Transverse colon (tissue), 4 donors: ENCODE measurements around the gene C19orf73. TPM values are rescaled to one million over a fixed set of nuclear protein-coding genes. Genes with fewer than 3 reads are reported as not detected.

Experiments
- DNase-seq: peaks from one replicate; pipeline ENCODE4 v3.0.0-alpha.2; 2019
- H3K27ac ChIP-seq, 4 donors: fragments of 200-600 bp; sonication (generic); 2 replicates each; pipeline ENCODE4 v1.5.1; 2016 to 2018; ENCODE audit warnings: inconsistent platforms in 4 of 4
- H3K27me3 ChIP-seq: fragments of 200-600 bp; sonication (generic); 2 replicates; pipeline ENCODE4 v1.5.1; 2017; ENCODE audit warnings: inconsistent platforms
- H3K36me3 ChIP-seq, 4 donors: fragments of 200-600 bp; sonication (generic); 2 replicates each; pipeline ENCODE4 v1.5.1; 2017 to 2019; ENCODE audit warnings: inconsistent platforms in 4 of 4
- H3K4me1 ChIP-seq, 4 donors: fragments of 200-600 bp; sonication (generic); 2 replicates each; pipeline ENCODE4 v1.5.1; 2017 to 2020; ENCODE audit warnings: inconsistent platforms in 4 of 4
- H3K4me3 ChIP-seq, 4 donors: fragments of 200-600 bp; sonication (generic); 1 replicate in 1 of 4; 2 replicates in 3 of 4; pipeline versions ENCODE4 v1.5.1 to v1.6.1; 2017 to 2019; ENCODE audit warnings: inconsistent platforms in 4 of 4
- H3K9me3 ChIP-seq, 2 donors: fragments of 200-600 bp; sonication (generic); 2 replicates each; pipeline ENCODE4 v1.5.1; 2017 to 2019; ENCODE audit warnings: inconsistent platforms in 2 of 2
- CTCF ChIP-seq, 5 experiments: fragments of 200-600 bp in 3 of 5; fragments of 450-650 bp in 2 of 5; sonication (generic) in 3 of 5; IDR thresholded peaks; 1 replicate in 2 of 5; 2 replicates in 3 of 5; pipeline ENCODE4 v1.5.1; 2016 to 2017; ENCODE audit warnings: antibody characterized with exemption in 5 of 5, inconsistent platforms in 3 of 5, mild to moderate bottlenecking in 2 of 5, moderate library complexity in 1 of 5
- EP300 ChIP-seq: sonication (generic); formaldehyde crosslinking; IDR thresholded peaks from one replicate; pipeline ENCODE4 v1.6.1; 2017; ENCODE audit warnings: antibody characterized with exemption, low read depth
- POLR2A ChIP-seq: fragments of 450-650 bp; IDR thresholded peaks from one replicate; pipeline ENCODE4 v1.6.1; 2016; ENCODE audit warnings: antibody characterized with exemption, mild to moderate bottlenecking, moderate library complexity
- POLR2AphosphoS5 ChIP-seq, 3 donors: sonication (generic); formaldehyde crosslinking; IDR thresholded peaks; one replicate each; pipeline ENCODE4 v1.6.1; 2016; ENCODE audit warnings: antibody characterized with exemption in 3 of 3
- WGBS, 2 donors: methylation state at CpG; one replicate each; pipeline ENCODE4 v1.1.5; 2018; ENCODE audit warnings: low coverage in 1 of 2; 5-methylcytosine and 5-hydroxymethylcytosine counted together
- in situ Hi-C, 4 donors: fragments of 200-750 bp; cut with MboI; loops; one replicate each; pipeline versions ENCODE4 v1.15.0 to v1.15.1; 2017; ENCODE audit warnings: low sequenced_read_pairs in 3 of 4, low pct_ligation_motif_present in 1 of 4, low pct_unique_long_range_greater_than_20kb in 1 of 4
- intact Hi-C: fragments of 100-400 bp; cut with DNase I; formaldehyde crosslinking; loops from one replicate; pipeline ENCODE4 v1.15.1; 2023; ENCODE audit warnings: low total_unique reads
- total RNA-seq, 4 donors: library from RNA; depleted of rRNA; stranded (reverse); fragments of >200 nt; gene quantifications; one replicate each; pipeline ENCODE4 v1.1.0, GENCODE V29; 2016

The C19orf73 gene
- total RNA-seq, 4 donors from 2014 or later, result 7.5 to 12.5 (median 8.2) TPM; not detected in 1

- Histone ChIP-seq H3K27me3 (no peaks in the 10 kb centered on the region), H3K4me1 (peaks cover 0 to 12% (median 9%) of the 10 kb centered on the region in 4 donors), H3K27ac (no peak overlapping the region), H3K4me3 (no peak overlapping the region), H3K9me3 (no peaks in the 10 kb centered on the region), H3K36me3 (peaks cover 0 to 30% (median 8%) of the 10 kb centered on the region in 4 donors)
- no peak for TF ChIP-seq POLR2AphosphoS5 (IDR thresholded peaks at IDR 0.05)
- in situ Hi-C loops, result no loop called here
- intact Hi-C loops, result no loop called here
- no peak for DNase-seq
- WGBS, 2 donors, result 68 to 71% methylated on average over 1 to 4 of the region's 5 CpGs
Observed at GRCh38 chr19:49109051-49109450, 9.9 kb downstream of the C19orf73 start.

- no peak overlapping the region for H3K27ac ChIP-seq
- peaks cover 0 to 38% (median 9%) of the 10 kb centered on the region in 4 donors for H3K36me3 ChIP-seq
- TF ChIP-seq POLR2A, result no peak
- TF ChIP-seq CTCF (IDR thresholded peaks at IDR 0.05), result no peak
- no peak for TF ChIP-seq POLR2AphosphoS5 (IDR thresholded peaks at IDR 0.05)
- no peak for TF ChIP-seq EP300
- H3K27me3 ChIP-seq, result no peaks in the 10 kb centered on the region
- in situ Hi-C loops (no loop called here), intact Hi-C loops (no loop called here)
- peaks cover 0 to 4% (median 0%) of the 10 kb centered on the region in 4 donors for H3K4me1 ChIP-seq
- 93 to 97% methylated on average over 28 to 93 of the region's 93 CpGs for WGBS, 2 donors
- H3K4me3 ChIP-seq, result no peak overlapping the region
- H3K9me3 ChIP-seq, result no peaks in the 10 kb centered on the region
- no peak for DNase-seq
Observed at GRCh38 chr19:49107625-49108459, 11.1 kb downstream of the C19orf73 start.

- intact Hi-C loops (no loop called here), in situ Hi-C loops (no loop called here)
- no peak for TF ChIP-seq POLR2AphosphoS5 (IDR thresholded peaks at IDR 0.05)
- no peak for TF ChIP-seq POLR2A
- peak; percentile 71 to 82 (median 76) for TF ChIP-seq CTCF (IDR thresholded peaks at IDR 0.05)
- TF ChIP-seq EP300, result no peak
- no peaks in the 10 kb centered on the region for H3K9me3 ChIP-seq
- no peak overlapping the region for H3K4me3 ChIP-seq
- H3K4me1 ChIP-seq, result peaks cover 0 to 4% (median 0%) of the 10 kb centered on the region in 4 donors
- WGBS, 2 donors, result 40 to 62% methylated on average over 1 to 12 of the region's 12 CpGs
- peak; percentile 61 for DNase-seq
- no peak overlapping the region for H3K27ac ChIP-seq
- no peaks in the 10 kb centered on the region for H3K27me3 ChIP-seq
- peaks cover 0 to 48% (median 15%) of the 10 kb centered on the region in 4 donors for H3K36me3 ChIP-seq
Observed at GRCh38 chr19:49106648-49107135, 12.3 kb downstream of the C19orf73 start.

GRCh38 chr19:49104229-49104864, 14.6 kb downstream of the C19orf73 start:
- WGBS, 2 donors, result 74% methylated on average over 27 of the region's 30 CpGs; no CpG with 5 or more reads in 1 of the 2 donors
- H3K27ac ChIP-seq, result no peak overlapping the region

More at GRCh38 chr19:49104229-49104864, 14.6 kb downstream of the C19orf73 start:
- no peak for DNase-seq
- TF ChIP-seq POLR2AphosphoS5 (IDR thresholded peaks at IDR 0.05), result no peak
- no peak for TF ChIP-seq EP300
- TF ChIP-seq POLR2A, result no peak
- TF ChIP-seq CTCF (IDR thresholded peaks at IDR 0.05), result no peak
- Histone ChIP-seq H3K36me3 (peaks cover 0 to 66% (median 22%) of the 10 kb centered on the region in 4 donors), H3K4me3 (no peak overlapping the region), H3K9me3 (no peaks in the 10 kb centered on the region), H3K4me1 (no peaks in the 10 kb centered on the region), H3K27me3 (no peaks in the 10 kb centered on the region)
- in situ Hi-C loops, result no loop called here
- intact Hi-C loops, result no loop called here
